Breast epithelium (tissue), 4 donors: ENCODE data around the gene TNNI3K. TPM values are rescaled to one million over a fixed set of nuclear protein-coding genes. Genes with fewer than 3 reads are reported as not detected.

Experiments
- DNase-seq, 2 donors: peaks; one replicate each; pipeline ENCODE4 v3.0.0-alpha.2; 2019; ENCODE audit warnings: low spot score in 2 of 2
- H3K27ac ChIP-seq, 2 donors: fragments of 200-600 bp; sonication (generic) in 1 of 2; one replicate each; pipeline ENCODE4 v1.5.1; 2016 to 2019; ENCODE audit warnings: mild to moderate bottlenecking in 1 of 2
- H3K27me3 ChIP-seq, 2 donors: fragments of 200-600 bp; sonication (generic) in 1 of 2; one replicate each; pipeline versions ENCODE4 v1.5.1 to v1.6.0; 2017 to 2019; ENCODE audit warnings: control low read depth in 1 of 2, mild to moderate bottlenecking in 1 of 2
- H3K36me3 ChIP-seq: fragments of 200-600 bp; one replicate; pipeline ENCODE4 v1.5.1; 2019
- H3K4me1 ChIP-seq, 2 donors: fragments of 200-600 bp; sonication (generic); one replicate each; pipeline ENCODE4 v1.5.1; 2016 to 2019; ENCODE audit warnings: control low read depth in 1 of 2
- H3K4me3 ChIP-seq, 3 donors: fragments of 200-600 bp; sonication (generic); 1 replicate in 2 of 3; 2 replicates in 1 of 3; pipeline ENCODE4 v1.5.1; 2016 to 2019; ENCODE audit warnings: mild to moderate bottlenecking in 3 of 3, moderate library complexity in 2 of 3
- H3K9me3 ChIP-seq, 2 donors: fragments of 200-600 bp; sonication (generic) in 1 of 2; one replicate each; pipeline ENCODE4 v1.5.1; 2016 to 2019; ENCODE audit warnings: control low read depth in 1 of 2
- POLR2A ChIP-seq: fragments of 450-650 bp; IDR thresholded peaks from one replicate; pipeline ENCODE4 v1.6.1; 2016; ENCODE audit warnings: antibody characterized with exemption, mild to moderate bottlenecking, moderate library complexity
- POLR2AphosphoS5 ChIP-seq, 3 donors: sonication (generic); formaldehyde crosslinking; IDR thresholded peaks; one replicate each; pipeline ENCODE4 v1.6.1; 2017; ENCODE audit warnings: antibody characterized with exemption in 3 of 3
- intact Hi-C: fragments of 100-400 bp; cut with DNase I; formaldehyde crosslinking; loops from one replicate; pipeline ENCODE4 v1.15.1; 2023; ENCODE audit warnings: low total_unique reads
- total RNA-seq, 3 donors: library from RNA; depleted of rRNA; stranded (reverse); fragments of >200 nt; gene quantifications; one replicate each; pipeline ENCODE4 v1.1.0, GENCODE V29; 2016
- TF ChIP-seq, protein P1 (sequence below), 3 donors: fragments of 450-650 bp; IDR thresholded peaks; one replicate each; pipeline ENCODE4 v1.5.1; 2016 to 2017; ENCODE audit warnings: antibody characterized with exemption in 3 of 3, mild to moderate bottlenecking in 3 of 3, moderate library complexity in 3 of 3

TNNI3K gene
- total RNA-seq, 3 donors from 2014 or later: 1.3 to 3.7 (median 2.5) TPM

DNA sequence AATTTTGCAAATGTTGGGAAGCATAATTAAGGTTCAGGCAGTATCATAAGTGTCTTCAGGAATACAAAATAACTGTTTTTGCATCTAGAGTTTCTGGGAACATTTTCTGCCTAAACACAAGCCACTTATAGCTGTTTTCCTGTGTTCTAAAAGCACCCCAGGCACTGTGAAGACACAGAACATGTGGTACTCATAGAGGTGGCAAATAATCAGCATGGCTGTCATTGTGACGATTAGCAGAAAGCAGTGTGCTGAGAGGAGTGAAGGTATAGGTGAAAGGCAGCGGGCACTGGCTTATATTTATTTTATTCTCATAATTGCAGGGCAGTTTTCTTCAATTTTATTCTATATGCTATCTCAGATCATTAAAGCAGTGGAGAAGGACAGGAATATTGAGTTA lies 157.7 kb downstream of the TNNI3K start:
- Histone ChIP-seq H3K9me3 (no peaks in the 10 kb centered on the region), H3K27ac (no peak overlapping the region), H3K4me3 (no peak overlapping the region), H3K36me3 (no peaks in the 10 kb centered on the region), H3K27me3 (no peaks in the 10 kb centered on the region), H3K4me1 (no peaks in the 10 kb centered on the region)
- intact Hi-C loops: no loop called here
- TF ChIP-seq, protein P1, sequence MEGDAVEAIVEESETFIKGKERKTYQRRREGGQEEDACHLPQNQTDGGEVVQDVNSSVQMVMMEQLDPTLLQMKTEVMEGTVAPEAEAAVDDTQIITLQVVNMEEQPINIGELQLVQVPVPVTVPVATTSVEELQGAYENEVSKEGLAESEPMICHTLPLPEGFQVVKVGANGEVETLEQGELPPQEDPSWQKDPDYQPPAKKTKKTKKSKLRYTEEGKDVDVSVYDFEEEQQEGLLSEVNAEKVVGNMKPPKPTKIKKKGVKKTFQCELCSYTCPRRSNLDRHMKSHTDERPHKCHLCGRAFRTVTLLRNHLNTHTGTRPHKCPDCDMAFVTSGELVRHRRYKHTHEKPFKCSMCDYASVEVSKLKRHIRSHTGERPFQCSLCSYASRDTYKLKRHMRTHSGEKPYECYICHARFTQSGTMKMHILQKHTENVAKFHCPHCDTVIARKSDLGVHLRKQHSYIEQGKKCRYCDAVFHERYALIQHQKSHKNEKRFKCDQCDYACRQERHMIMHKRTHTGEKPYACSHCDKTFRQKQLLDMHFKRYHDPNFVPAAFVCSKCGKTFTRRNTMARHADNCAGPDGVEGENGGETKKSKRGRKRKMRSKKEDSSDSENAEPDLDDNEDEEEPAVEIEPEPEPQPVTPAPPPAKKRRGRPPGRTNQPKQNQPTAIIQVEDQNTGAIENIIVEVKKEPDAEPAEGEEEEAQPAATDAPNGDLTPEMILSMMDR (IDR thresholded peaks at IDR 0.05): no peak
- TF ChIP-seq POLR2A (no peak), POLR2AphosphoS5 (IDR thresholded peaks at IDR 0.05) (no peak)
- no peak for DNase-seq

DNA sequence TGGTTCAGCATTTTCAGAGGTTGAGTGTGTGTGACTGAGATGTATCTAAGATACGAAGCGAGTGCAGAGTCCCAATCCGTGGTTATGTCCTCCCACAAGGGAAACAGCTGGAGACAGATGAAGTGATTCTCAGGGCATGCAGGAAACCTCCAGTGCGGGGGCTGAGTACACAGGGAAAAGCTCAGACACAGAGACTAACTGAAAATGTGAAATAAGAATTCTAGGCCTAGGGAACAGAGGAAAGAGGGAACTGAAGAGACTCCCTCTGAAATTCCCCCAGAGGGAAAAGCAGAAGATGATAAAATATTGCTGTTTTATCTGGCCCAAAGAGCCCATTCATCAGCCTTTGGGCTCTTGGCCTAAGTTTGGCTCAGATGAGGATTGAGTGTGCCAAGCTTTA lies 160.4 kb downstream of the TNNI3K start:
- DNase-seq: no peak
- intact Hi-C loops: no loop called here
- no peak overlapping the region for H3K27ac ChIP-seq
- H3K4me1 ChIP-seq: no peaks in the 10 kb centered on the region
- H3K4me3 ChIP-seq: no peak overlapping the region
- H3K36me3 ChIP-seq: no peaks in the 10 kb centered on the region
- TF ChIP-seq POLR2AphosphoS5 (IDR thresholded peaks at IDR 0.05) (no peak), POLR2A (no peak)
- TF ChIP-seq, protein P1 (IDR thresholded peaks at IDR 0.05): no peak
- H3K9me3 ChIP-seq: no peaks in the 10 kb centered on the region
- no peaks in the 10 kb centered on the region for H3K27me3 ChIP-seq

DNA sequence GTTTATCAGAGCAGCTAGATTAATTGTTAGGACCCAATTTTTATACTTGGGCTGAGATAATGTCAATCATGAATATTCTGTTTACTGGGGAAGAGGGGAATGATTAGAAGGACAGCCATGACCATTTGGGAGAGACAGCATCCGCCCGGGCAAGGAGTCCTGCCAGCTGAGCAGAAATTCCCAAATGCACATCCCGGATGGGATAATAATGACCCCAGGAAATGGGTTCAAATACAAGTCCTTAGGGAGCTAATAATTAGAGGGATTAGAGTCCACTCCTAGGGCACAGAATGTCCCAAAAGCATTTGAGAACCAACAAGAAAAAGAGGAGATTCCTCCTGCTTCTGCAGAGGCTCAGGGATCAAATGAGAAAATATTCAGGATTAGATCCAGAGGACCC lies 161.3 kb downstream of the TNNI3K start:
- H3K4me1 ChIP-seq: no peaks in the 10 kb centered on the region
- intact Hi-C loops: no loop called here

DNA sequence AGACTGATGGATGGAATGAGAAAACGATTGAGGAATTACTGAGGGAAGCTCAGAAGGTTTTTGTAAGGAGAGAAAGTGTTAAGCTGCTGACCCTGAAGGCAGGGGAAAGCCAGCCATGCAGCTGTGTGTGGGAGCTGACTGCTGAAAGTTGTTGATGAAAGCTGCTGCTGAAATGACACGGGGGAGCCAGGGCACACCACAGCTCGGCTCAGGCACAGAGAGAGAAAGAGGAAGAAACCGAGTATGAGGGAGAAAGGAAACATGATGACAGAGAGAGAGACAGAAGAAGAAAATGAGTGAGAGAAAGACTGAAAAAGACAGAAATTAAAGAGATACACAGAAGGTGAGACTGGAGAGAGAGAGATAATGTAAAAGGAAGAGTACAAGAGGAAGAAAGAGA lies 161.7 kb downstream of the TNNI3K start:
- H3K36me3 ChIP-seq: no peaks in the 10 kb centered on the region
- no peaks in the 10 kb centered on the region for H3K27me3 ChIP-seq
- no peak overlapping the region for H3K27ac ChIP-seq
- no peak overlapping the region for H3K4me3 ChIP-seq
- intact Hi-C loops: no loop called here
- TF ChIP-seq POLR2AphosphoS5 (IDR thresholded peaks at IDR 0.05): no peak
- TF ChIP-seq, protein P1 (IDR thresholded peaks at IDR 0.05): no peak
- no peak for TF ChIP-seq POLR2A
- no peaks in the 10 kb centered on the region for H3K4me1 ChIP-seq
- H3K9me3 ChIP-seq: no peaks in the 10 kb centered on the region
- no peak for DNase-seq

More for the DNA sequence above, 161.3 kb downstream of the TNNI3K start:
- no peaks in the 10 kb centered on the region for H3K27me3 ChIP-seq
- no peak for DNase-seq
- TF ChIP-seq POLR2A: no peak
- TF ChIP-seq, protein P1 (IDR thresholded peaks at IDR 0.05): no peak
- TF ChIP-seq POLR2AphosphoS5 (IDR thresholded peaks at IDR 0.05): no peak
- no peak overlapping the region for H3K4me3 ChIP-seq
- H3K9me3 ChIP-seq: no peaks in the 10 kb centered on the region
- no peaks in the 10 kb centered on the region for H3K36me3 ChIP-seq
- H3K27ac ChIP-seq: no peak overlapping the region

DNA sequence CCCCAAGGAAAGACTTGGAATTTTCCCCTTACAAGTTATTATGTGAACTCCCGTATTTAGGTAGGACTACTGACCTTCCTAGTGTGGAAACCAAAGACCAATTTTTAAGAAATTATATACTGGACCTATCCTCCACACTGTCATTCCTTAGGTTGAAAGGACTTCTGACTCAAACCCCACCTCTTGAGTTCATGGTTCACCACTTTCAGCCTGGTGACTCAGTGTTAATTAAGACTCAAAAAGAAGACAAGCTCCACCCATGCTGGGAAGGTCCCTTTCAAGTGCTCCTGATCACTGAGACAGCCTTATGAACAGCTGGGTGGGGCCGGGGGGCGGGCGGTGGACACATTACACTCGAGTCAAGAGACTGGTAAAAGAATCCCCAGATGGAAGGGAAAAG lies 164.1 kb downstream of the TNNI3K start:
- intact Hi-C loops: no loop called here
- H3K36me3 ChIP-seq: no peaks in the 10 kb centered on the region
- H3K4me3 ChIP-seq: no peak overlapping the region
- H3K27me3 ChIP-seq: no peaks in the 10 kb centered on the region
- H3K27ac ChIP-seq: no peak overlapping the region
- H3K4me1 ChIP-seq: no peaks in the 10 kb centered on the region
- no peaks in the 10 kb centered on the region for H3K9me3 ChIP-seq
- DNase-seq: no peak
- TF ChIP-seq POLR2AphosphoS5 (IDR thresholded peaks at IDR 0.05) (no peak), POLR2A (no peak)
- TF ChIP-seq, protein P1 (IDR thresholded peaks at IDR 0.05): no peak
